GM20431 (cell line): ENCODE measurements around the gene OR10H5.
"Not testable (repeated sequence)": the region's sequence is repeated elsewhere in the genome, so short reads cannot be mapped to it uniquely, and the experiment has no call there.

ENCODE experiments used
- in situ Hi-C: fragments of 300-500 bp; cut with MseI, MboI; formaldehyde crosslinking; loops from one replicate; pipeline ENCODE4 v1.15.0; 2020; ENCODE audit warnings: low sequenced_read_pairs; ENCODE audit not compliant: unreplicated experiment

OR10H5 gene

GRCh38 chr19:15810335-15810734 is 22.9 kb downstream of the OR10H5 start:
- in situ Hi-C loops, result no loop called here

GRCh38 chr19:15811476-15811875 is 24.0 kb downstream of the OR10H5 start:
- in situ Hi-C loops, result no loop called here

GRCh38 chr19:15812060-15812722 is 24.7 kb downstream of the OR10H5 start:
- in situ Hi-C loops, result no loop called here

- in situ Hi-C loops, result no loop called here
Observed at GRCh38 chr19:15813916-15814315, 26.5 kb downstream of the OR10H5 start.

GRCh38 chr19:15815306-15815705 is 27.8 kb downstream of the OR10H5 start, which contains the start of gene OR10H1:
OR10H1 (minus strand) TSS chr19:15815664; CDS start chr19:15808037, 7,627 bp downstream.
- in situ Hi-C loops, result no loop called here

GRCh38 chr19:15820646-15821045 is 33.2 kb downstream of the OR10H5 start:
- in situ Hi-C loops, result no loop called here

- in situ Hi-C loops, result no loop called here
Observed at GRCh38 chr19:15825753-15826152, 38.3 kb downstream of the OR10H5 start.

- in situ Hi-C loops, result no loop called here
Observed at GRCh38 chr19:15828121-15828610, 40.7 kb downstream of the OR10H5 start.

GRCh38 chr19:15828611-15829305 is 41.3 kb downstream of the OR10H5 start:
- in situ Hi-C loops, result not testable (repeated sequence)

GRCh38 chr19:15829306-15829698 is 41.8 kb downstream of the OR10H5 start:
- in situ Hi-C loops, result no loop called here

GRCh38 chr19:15829786-15830185 is 42.3 kb downstream of the OR10H5 start:
- in situ Hi-C loops, result no loop called here

- in situ Hi-C loops, result no loop called here
Observed at GRCh38 chr19:15831626-15832025, 44.2 kb downstream of the OR10H5 start.

GRCh38 chr19:15834232-15834631 is 46.8 kb downstream of the OR10H5 start:
- in situ Hi-C loops, result not testable (repeated sequence)

- in situ Hi-C loops, result not testable (repeated sequence)
Observed at GRCh38 chr19:15835565-15836329, 48.3 kb downstream of the OR10H5 start.

GRCh38 chr19:15836330-15837220 is 49.1 kb downstream of the OR10H5 start:
- in situ Hi-C loops, result no loop called here

GRCh38 chr19:15837221-15837731 is 49.8 kb downstream of the OR10H5 start:
- in situ Hi-C loops, result no loop called here

- in situ Hi-C loops, result no loop called here
Observed at GRCh38 chr19:15838351-15838750, 50.9 kb downstream of the OR10H5 start.

GRCh38 chr19:15839888-15840287 is 52.4 kb downstream of the OR10H5 start:
- in situ Hi-C loops, result not testable (repeated sequence)

- in situ Hi-C loops, result no loop called here
Observed at GRCh38 chr19:15840833-15841232, 53.4 kb downstream of the OR10H5 start.
